H9 (cell line): ENCODE results near the gene THAP5. TPM values are rescaled to one million over a fixed set of nuclear protein-coding genes. Genes with fewer than 3 reads are reported as not detected.

ENCODE experiments used
- DNase-seq: peaks from one replicate; pipeline ENCODE4 v3.0.0-alpha.2; 2017
- H2AFZ ChIP-seq: one replicate; pipeline ENCODE4 v1.6.1; 2013; ENCODE audit warnings: mild to moderate bottlenecking, low read length, control low read depth, moderate library complexity
- H2AK5ac ChIP-seq: 2 replicates; pipeline ENCODE4 v1.6.1; 2013; ENCODE audit warnings: low read length, control low read depth, mixed read lengths; ENCODE audit not compliant: insufficient read length
- H2BK120ac ChIP-seq: one replicate; pipeline ENCODE4 v1.6.1; 2013; ENCODE audit warnings: low read depth, mild to moderate bottlenecking, low read length, control low read depth, inconsistent platforms; ENCODE audit not compliant: poor library complexity, severe bottlenecking
- H2BK12ac ChIP-seq: 2 replicates; pipeline ENCODE4 v1.6.1; 2013; ENCODE audit warnings: low read length, control low read depth, mixed read lengths, low read depth; ENCODE audit not compliant: insufficient read length
- H2BK15ac ChIP-seq: 2 replicates; pipeline ENCODE4 v1.6.1; 2013; ENCODE audit warnings: low read depth, low read length, control low read depth
- H2BK20ac ChIP-seq: one replicate; pipeline ENCODE4 v1.6.1; 2013; ENCODE audit warnings: low read depth, mild to moderate bottlenecking, low read length, control low read depth, inconsistent platforms; ENCODE audit not compliant: poor library complexity, severe bottlenecking
- H2BK5ac ChIP-seq: 2 replicates; pipeline ENCODE4 v1.6.1; 2013; ENCODE audit warnings: low read length, control low read depth, mixed read lengths; ENCODE audit not compliant: insufficient read length
- H3K14ac ChIP-seq: 2 replicates; pipeline ENCODE4 v1.6.1; 2013; ENCODE audit warnings: low read length, control low read depth; ENCODE audit not compliant: insufficient read depth
- H3K18ac ChIP-seq: 2 replicates; pipeline ENCODE4 v1.6.1; 2013; ENCODE audit warnings: low read depth, mild to moderate bottlenecking, mixed read lengths, low read length, control low read depth; ENCODE audit not compliant: insufficient read length
- H3K23ac ChIP-seq: 2 replicates; pipeline ENCODE4 v1.6.1; 2013; ENCODE audit warnings: low read length, control low read depth, mixed read lengths, low read depth; ENCODE audit not compliant: insufficient read length
- H3K23me2 ChIP-seq: 2 replicates; pipeline ENCODE4 v1.6.1; 2013; ENCODE audit warnings: low read depth, mild to moderate bottlenecking, mixed read lengths, low read length, control low read depth; ENCODE audit not compliant: insufficient read length, poor library complexity, severe bottlenecking
- H3K27ac ChIP-seq: 2 replicates; pipeline ENCODE4 v1.5.1; 2013; ENCODE audit warnings: low read length, control low read depth, mixed read lengths, low read depth; ENCODE audit not compliant: insufficient read length
- H3K27me3 ChIP-seq: 2 replicates; pipeline ENCODE4 v1.6.1; 2013; ENCODE audit warnings: low read length, control low read depth, inconsistent platforms; ENCODE audit not compliant: insufficient read depth
- H3K4ac ChIP-seq: 2 replicates; pipeline ENCODE4 v1.6.1; 2013; ENCODE audit warnings: low read depth, mild to moderate bottlenecking, control low read depth, inconsistent platforms, low read length, moderate library complexity
- H3K4me1 ChIP-seq: 2 replicates; pipeline ENCODE4 v1.6.1; 2013; ENCODE audit warnings: low read length, control low read depth, inconsistent platforms; ENCODE audit not compliant: insufficient read depth
- H3K4me2 ChIP-seq: 2 replicates; pipeline ENCODE4 v1.6.1; 2013; ENCODE audit warnings: low read length, control low read depth, mixed read lengths; ENCODE audit not compliant: insufficient read length, insufficient read depth
- H3K56ac ChIP-seq: 2 replicates; pipeline ENCODE4 v1.6.1; 2013; ENCODE audit warnings: low read depth, mild to moderate bottlenecking, mixed read lengths, low read length, control low read depth; ENCODE audit not compliant: insufficient read length
- H3K79me1 ChIP-seq: 2 replicates; pipeline ENCODE4 v1.6.1; 2013; ENCODE audit warnings: low read depth, mild to moderate bottlenecking, moderate library complexity, low read length, control low read depth, inconsistent platforms; ENCODE audit not compliant: insufficient read depth, poor library complexity, severe bottlenecking
- H3K79me2 ChIP-seq: 2 replicates; pipeline ENCODE4 v1.6.1; 2013; ENCODE audit warnings: low read length, control low read depth, inconsistent platforms; ENCODE audit not compliant: insufficient read depth
- H3K9ac ChIP-seq: 2 replicates; pipeline ENCODE4 v1.6.1; 2013; ENCODE audit warnings: low read length, control low read depth, mixed read lengths; ENCODE audit not compliant: insufficient read length; ENCODE audit errors: extremely low read depth
- H3K9me3 ChIP-seq: one replicate; pipeline ENCODE4 v1.6.1; 2013; ENCODE audit warnings: low read depth, low read length, inconsistent platforms; ENCODE audit not compliant: control insufficient read depth
- H3T11ph ChIP-seq: one replicate; pipeline ENCODE4 v1.6.1; 2013; ENCODE audit warnings: mild to moderate bottlenecking, low read length, control low read depth, inconsistent platforms
- H4K20me1 ChIP-seq: one replicate; pipeline ENCODE4 v1.6.1; 2013; ENCODE audit not compliant: control insufficient read depth, insufficient read length, insufficient read depth
- H4K5ac ChIP-seq: 2 replicates; pipeline ENCODE4 v1.6.1; 2013; ENCODE audit warnings: low read depth, mild to moderate bottlenecking, mixed read lengths, low read length, control low read depth; ENCODE audit not compliant: insufficient read length
- H4K8ac ChIP-seq: replicated peaks from 2 replicates; pipeline ENCODE4 v1.6.1; 2013; ENCODE audit warnings: low read length, control low read depth, mixed read lengths, low read depth; ENCODE audit not compliant: insufficient read length
- H4K91ac ChIP-seq: 2 replicates; pipeline ENCODE4 v1.6.1; 2013; ENCODE audit warnings: low read depth, mild to moderate bottlenecking, moderate library complexity, mixed read lengths, low read length, control low read depth; ENCODE audit not compliant: insufficient read length
- H3K27ac Mint-ChIP-seq, 3 experiments: 2 replicates in 2 of 3; 3 replicates in 1 of 3; pipeline ENCODE4 v1.8.0; 2020 to 2021; ENCODE audit warnings: mixed read lengths in 3 of 3, mild to moderate bottlenecking in 1 of 3, moderate library complexity in 1 of 3
- H3K27me3 Mint-ChIP-seq: 2 replicates; pipeline ENCODE4 v1.8.0; 2021; ENCODE audit warnings: low read depth, mild to moderate bottlenecking, moderate library complexity, mixed read lengths
- H3K36me3 Mint-ChIP-seq, 3 experiments: 2 replicates in 2 of 3; 3 replicates in 1 of 3; pipeline ENCODE4 v1.8.0; 2020 to 2021; ENCODE audit warnings: low read depth in 3 of 3, mixed read lengths in 3 of 3; ENCODE audit not compliant: insufficient read depth in 1 of 3
- H3K4me1 Mint-ChIP-seq, 2 experiments: 2 replicates each; pipeline ENCODE4 v1.8.0; 2020; ENCODE audit warnings: mixed read lengths in 2 of 2
- H3K4me3 Mint-ChIP-seq, 2 experiments: 2 replicates in 1 of 2; 3 replicates in 1 of 2; pipeline ENCODE4 v1.8.0; 2020 to 2021; ENCODE audit warnings: mild to moderate bottlenecking in 2 of 2, mixed read lengths in 2 of 2, moderate library complexity in 1 of 2
- H3K9me3 Mint-ChIP-seq, 2 experiments: 2 replicates in 1 of 2; 3 replicates in 1 of 2; pipeline ENCODE4 v1.8.0; 2020; ENCODE audit warnings: mild to moderate bottlenecking in 2 of 2, mixed read lengths in 2 of 2, moderate library complexity in 1 of 2
- WGBS: extraction: QIAGEN DNeasy Blood & Tissue Kit; methylation state at CpG from one replicate; pipeline ENCODE4 v1.1.7; 2013; ENCODE audit warnings: missing lambda C conversion rate, low lambda C conversion rate, mixed read lengths; ENCODE audit not compliant: insufficient read length; ENCODE audit errors: extremely low coverage; 5-methylcytosine and 5-hydroxymethylcytosine counted together
- total RNA-seq: library from RNA; stranded (reverse); gene quantifications from 2 replicates; pipeline ENCODE4 v1.2.1, GENCODE V29; 2021
- TF ChIP-seq, protein P1 (sequence below): fragments of 200-600 bp; sonication (generic); conservative IDR thresholded peaks from 3 replicates; pipeline ENCODE4 v1.8.0; 2021; ENCODE audit warnings: antibody characterized with exemption, mild to moderate bottlenecking

Gene THAP5
- total RNA-seq, 1 experiment from 2014 or later = 20.6 TPM

DNA sequence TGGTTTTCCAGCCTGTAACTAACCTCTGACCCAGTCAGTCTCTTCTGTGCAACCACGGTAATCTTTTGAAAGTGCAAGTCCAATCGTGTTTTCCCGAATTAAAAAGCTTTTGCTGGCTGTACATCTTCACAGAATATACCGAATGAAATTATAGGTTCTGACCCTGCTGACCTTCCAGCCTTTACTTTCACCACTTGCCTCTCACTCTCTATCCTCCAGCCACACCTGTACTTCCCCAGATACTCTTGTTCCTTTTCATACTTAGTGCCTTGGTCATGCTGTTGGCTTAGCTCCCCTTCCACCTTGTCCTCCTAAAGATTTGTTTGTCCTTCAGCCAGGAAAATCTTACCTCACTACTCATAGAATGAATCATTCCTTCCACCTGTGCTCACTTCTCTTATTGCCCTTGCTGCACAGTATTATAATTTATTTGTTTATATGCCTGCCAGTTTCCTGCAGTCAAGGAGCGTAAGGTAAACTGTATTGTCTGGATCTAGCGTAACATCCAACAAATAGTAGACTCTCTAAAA is 41.3 kb downstream of the THAP5 start:
- H2BK120ac ChIP-seq = no peak overlapping the region
- Mint-ChIP-seq H3K4me1 (peaks cover 24 to 29% of the 10 kb centered on the region in 2 experiments), H3K27ac (peak overlapping the region in 1 of 3 experiments; percentile 17; a peak in 1 of 7 replicates), H3K4me3 (no peak overlapping the region; a peak in 1 of 5 replicates), H3K36me3 (no peaks in the 10 kb centered on the region), H3K9me3 (no peaks in the 10 kb centered on the region), H3K27me3 (no peaks in the 10 kb centered on the region)
- H4K91ac ChIP-seq = no peak overlapping the region
- H3K14ac ChIP-seq = no peak overlapping the region
- H3K9ac ChIP-seq = no peak overlapping the region
- no peak overlapping the region for H3K4ac ChIP-seq
- H3K4me2 ChIP-seq = no peak overlapping the region
- DNase-seq = no peak
- no peak overlapping the region for H2BK15ac ChIP-seq
- WGBS = no CpG with 5 or more reads among the region's 6 CpGs
- H2BK20ac ChIP-seq = no peak overlapping the region
- no peaks in the 10 kb centered on the region for H3K79me2 ChIP-seq
- no peak overlapping the region for H4K8ac ChIP-seq
- H3K56ac ChIP-seq = no peak overlapping the region
- no peak overlapping the region for H2AK5ac ChIP-seq
- H3K18ac ChIP-seq = no peak overlapping the region
- no peaks in the 10 kb centered on the region for H3K27me3 ChIP-seq
- H2AFZ ChIP-seq = no peak overlapping the region
- no peak overlapping the region for H4K5ac ChIP-seq
- no peaks in the 10 kb centered on the region; the same call in 1 of the 2 replicates for H3K4me1 ChIP-seq
- no peak overlapping the region for H3K23ac ChIP-seq
- no peak overlapping the region for H2BK5ac ChIP-seq
- H2BK12ac ChIP-seq = no peak overlapping the region
- H3K79me1 ChIP-seq = no peaks in the 10 kb centered on the region
- H3K27ac ChIP-seq = no peak overlapping the region
- H3T11ph ChIP-seq = no peak overlapping the region
- no peaks in the 10 kb centered on the region for H3K9me3 ChIP-seq
- H4K20me1 ChIP-seq = no peaks in the 10 kb centered on the region
- TF ChIP-seq, protein P1, sequence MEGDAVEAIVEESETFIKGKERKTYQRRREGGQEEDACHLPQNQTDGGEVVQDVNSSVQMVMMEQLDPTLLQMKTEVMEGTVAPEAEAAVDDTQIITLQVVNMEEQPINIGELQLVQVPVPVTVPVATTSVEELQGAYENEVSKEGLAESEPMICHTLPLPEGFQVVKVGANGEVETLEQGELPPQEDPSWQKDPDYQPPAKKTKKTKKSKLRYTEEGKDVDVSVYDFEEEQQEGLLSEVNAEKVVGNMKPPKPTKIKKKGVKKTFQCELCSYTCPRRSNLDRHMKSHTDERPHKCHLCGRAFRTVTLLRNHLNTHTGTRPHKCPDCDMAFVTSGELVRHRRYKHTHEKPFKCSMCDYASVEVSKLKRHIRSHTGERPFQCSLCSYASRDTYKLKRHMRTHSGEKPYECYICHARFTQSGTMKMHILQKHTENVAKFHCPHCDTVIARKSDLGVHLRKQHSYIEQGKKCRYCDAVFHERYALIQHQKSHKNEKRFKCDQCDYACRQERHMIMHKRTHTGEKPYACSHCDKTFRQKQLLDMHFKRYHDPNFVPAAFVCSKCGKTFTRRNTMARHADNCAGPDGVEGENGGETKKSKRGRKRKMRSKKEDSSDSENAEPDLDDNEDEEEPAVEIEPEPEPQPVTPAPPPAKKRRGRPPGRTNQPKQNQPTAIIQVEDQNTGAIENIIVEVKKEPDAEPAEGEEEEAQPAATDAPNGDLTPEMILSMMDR = no peak
- peaks cover 7% of the 10 kb centered on the region for H3K23me2 ChIP-seq
